RWPE2 (cell line): ENCODE data around the gene RB1.
"Not testable (repeated sequence)": the region's sequence is repeated elsewhere in the genome, so short reads cannot be mapped to it uniquely, and the experiment has no call there.

Experiments
- ATAC-seq: fragments of 200-7000 bp; cut with Tn5 transposase; 3 replicates; pipeline ENCODE4 v1.9.1; 2021; ENCODE audit warnings: low read depth
- DNase-seq: peaks from one replicate; pipeline ENCODE4 v3.0.0-alpha.2; 2020; ENCODE audit warnings: low spot score
- H3K27ac ChIP-seq: fragments of 450-650 bp; 2 replicates; pipeline ENCODE4 v1.5.1; 2017; ENCODE audit warnings: mild to moderate bottlenecking; ENCODE audit not compliant: poor library complexity, severe bottlenecking
- H3K27me3 ChIP-seq: fragments of 250-450 bp; sonication (Bioruptor Pico); 2 replicates; pipeline ENCODE4 v1.5.1; 2021; ENCODE audit warnings: mild to moderate bottlenecking, moderate library complexity; ENCODE audit not compliant: insufficient read depth, poor library complexity, severe bottlenecking
- H3K36me3 ChIP-seq: fragments of 250-450 bp; sonication (Bioruptor Pico); 2 replicates; pipeline ENCODE4 v1.5.1; 2020; ENCODE audit warnings: low read depth, mild to moderate bottlenecking, moderate library complexity
- H3K4me1 ChIP-seq: fragments of 250-450 bp; sonication (Bioruptor Pico); 2 replicates; pipeline ENCODE4 v1.5.1; 2021; ENCODE audit warnings: mild to moderate bottlenecking, moderate library complexity; ENCODE audit not compliant: insufficient read depth, poor library complexity, severe bottlenecking
- H3K4me3 ChIP-seq: fragments of 250-450 bp; sonication (Bioruptor Pico); 2 replicates; pipeline ENCODE4 v1.5.1; 2021; ENCODE audit warnings: mild to moderate bottlenecking, moderate library complexity; ENCODE audit not compliant: severe bottlenecking
- H3K9me3 ChIP-seq: fragments of 250-450 bp; sonication (Bioruptor Pico); 2 replicates; pipeline ENCODE4 v1.5.1; 2021; ENCODE audit warnings: mild to moderate bottlenecking, moderate library complexity; ENCODE audit not compliant: severe bottlenecking
- TF ChIP-seq, protein P1 (sequence below): fragments of 450-650 bp; IDR thresholded peaks from one replicate; pipeline ENCODE4 v1.5.1; 2017; ENCODE audit warnings: mild to moderate bottlenecking, moderate library complexity; ENCODE audit not compliant: poor library complexity, severe bottlenecking

RB1 gene

DNA sequence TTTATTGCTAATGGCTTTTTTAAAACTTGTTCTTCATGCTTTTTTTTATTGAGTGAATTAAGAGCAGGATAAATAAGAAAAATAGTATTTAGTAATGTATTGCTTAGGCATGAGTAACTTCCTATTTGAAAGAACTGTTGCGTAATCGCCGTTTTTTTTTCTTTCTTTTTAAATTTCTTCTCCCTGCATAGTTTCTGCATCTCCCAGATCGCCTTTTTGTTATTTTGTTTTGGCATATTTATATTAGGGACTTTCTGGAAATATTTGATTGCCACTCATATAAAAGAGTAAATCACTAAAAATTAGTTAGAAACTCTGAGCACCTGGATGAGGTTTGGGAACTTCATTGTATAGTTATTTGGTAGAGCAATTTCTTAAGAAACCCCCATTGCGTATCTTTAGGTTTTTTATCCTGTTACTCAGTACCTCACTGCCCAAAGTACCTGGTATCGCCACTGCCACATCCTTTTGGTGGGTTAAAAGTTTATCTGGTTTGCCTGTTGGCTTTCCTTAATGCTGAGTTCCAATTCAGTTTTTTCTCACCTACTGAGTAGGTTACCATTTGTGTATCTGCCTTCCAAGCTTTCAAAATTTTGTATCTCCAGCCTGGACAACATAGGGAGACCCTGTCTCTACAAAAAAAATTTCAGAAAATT is 145.5 kb downstream of the RB1 start:
- DNase-seq (no peak), ATAC-seq (0 out of 3 replicates have a peak, but pooled peaks have one; percentile 25)
- H3K36me3 ChIP-seq, result peaks cover 9% of the 10 kb centered on the region
- H3K27me3 ChIP-seq, result no peaks in the 10 kb centered on the region
- no peak overlapping the region for H3K4me3 ChIP-seq
- H3K4me1 ChIP-seq, result peaks cover 30% of the 10 kb centered on the region
- TF ChIP-seq, protein P1, sequence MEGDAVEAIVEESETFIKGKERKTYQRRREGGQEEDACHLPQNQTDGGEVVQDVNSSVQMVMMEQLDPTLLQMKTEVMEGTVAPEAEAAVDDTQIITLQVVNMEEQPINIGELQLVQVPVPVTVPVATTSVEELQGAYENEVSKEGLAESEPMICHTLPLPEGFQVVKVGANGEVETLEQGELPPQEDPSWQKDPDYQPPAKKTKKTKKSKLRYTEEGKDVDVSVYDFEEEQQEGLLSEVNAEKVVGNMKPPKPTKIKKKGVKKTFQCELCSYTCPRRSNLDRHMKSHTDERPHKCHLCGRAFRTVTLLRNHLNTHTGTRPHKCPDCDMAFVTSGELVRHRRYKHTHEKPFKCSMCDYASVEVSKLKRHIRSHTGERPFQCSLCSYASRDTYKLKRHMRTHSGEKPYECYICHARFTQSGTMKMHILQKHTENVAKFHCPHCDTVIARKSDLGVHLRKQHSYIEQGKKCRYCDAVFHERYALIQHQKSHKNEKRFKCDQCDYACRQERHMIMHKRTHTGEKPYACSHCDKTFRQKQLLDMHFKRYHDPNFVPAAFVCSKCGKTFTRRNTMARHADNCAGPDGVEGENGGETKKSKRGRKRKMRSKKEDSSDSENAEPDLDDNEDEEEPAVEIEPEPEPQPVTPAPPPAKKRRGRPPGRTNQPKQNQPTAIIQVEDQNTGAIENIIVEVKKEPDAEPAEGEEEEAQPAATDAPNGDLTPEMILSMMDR, result no peak
- peak overlapping the region; percentile 76 for H3K27ac ChIP-seq
- no peaks in the 10 kb centered on the region for H3K9me3 ChIP-seq

DNA sequence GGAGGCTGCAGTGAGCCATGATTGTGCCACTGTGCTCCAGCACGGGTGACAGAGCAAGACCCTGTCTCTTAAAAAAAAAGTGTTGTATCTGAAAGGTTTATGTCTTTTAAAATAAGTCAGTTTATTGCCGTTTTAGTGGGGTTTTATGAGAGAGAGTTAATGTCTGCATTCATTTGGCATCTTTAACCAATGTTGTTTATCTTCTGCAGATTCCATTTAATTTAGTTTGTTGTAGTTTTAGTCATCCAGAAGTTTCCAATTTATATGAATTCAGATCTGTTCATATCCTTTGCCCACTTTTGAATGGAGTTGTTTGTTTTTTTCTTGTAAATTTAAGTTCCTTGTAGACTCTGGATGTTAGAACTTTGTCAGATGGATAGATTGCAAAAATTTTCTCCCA is 146.1 kb downstream of the RB1 start:
- Histone ChIP-seq H3K4me1 (peaks cover 30% of the 10 kb centered on the region), H3K36me3 (peaks cover 12% of the 10 kb centered on the region), H3K27me3 (no peaks in the 10 kb centered on the region), H3K27ac (peak overlapping the region; percentile 76), H3K9me3 (no peaks in the 10 kb centered on the region), H3K4me3 (no peak overlapping the region)
- no peak for ATAC-seq
- DNase-seq, result no peak
- TF ChIP-seq, protein P1, result no peak

DNA sequence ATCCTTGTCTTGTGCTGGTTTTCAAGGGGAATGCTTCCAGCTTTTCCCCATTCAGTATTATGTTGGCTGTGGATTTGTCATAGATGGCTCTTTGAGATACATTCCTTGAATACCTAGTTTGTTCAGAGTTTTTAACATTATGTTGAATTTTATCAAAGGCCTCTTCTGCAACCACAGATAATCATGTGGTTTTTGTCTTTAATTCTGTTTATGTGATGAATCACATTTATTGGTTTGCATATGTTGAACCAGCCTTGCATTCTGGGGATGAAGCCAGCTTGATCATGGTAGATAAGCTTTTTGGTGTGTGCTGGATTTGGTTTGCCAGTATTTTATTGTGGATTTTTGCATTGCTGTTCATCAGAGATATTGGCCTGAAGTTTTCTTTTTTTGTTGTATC is 147.6 kb downstream of the RB1 start:
- peaks cover 24% of the 10 kb centered on the region for H3K36me3 ChIP-seq
- H3K4me1 ChIP-seq, result peaks cover 26% of the 10 kb centered on the region
- not testable (repeated sequence) for H3K27ac ChIP-seq, H3K27me3 ChIP-seq, DNase-seq, ATAC-seq, H3K9me3 ChIP-seq, H3K4me3 ChIP-seq

DNA sequence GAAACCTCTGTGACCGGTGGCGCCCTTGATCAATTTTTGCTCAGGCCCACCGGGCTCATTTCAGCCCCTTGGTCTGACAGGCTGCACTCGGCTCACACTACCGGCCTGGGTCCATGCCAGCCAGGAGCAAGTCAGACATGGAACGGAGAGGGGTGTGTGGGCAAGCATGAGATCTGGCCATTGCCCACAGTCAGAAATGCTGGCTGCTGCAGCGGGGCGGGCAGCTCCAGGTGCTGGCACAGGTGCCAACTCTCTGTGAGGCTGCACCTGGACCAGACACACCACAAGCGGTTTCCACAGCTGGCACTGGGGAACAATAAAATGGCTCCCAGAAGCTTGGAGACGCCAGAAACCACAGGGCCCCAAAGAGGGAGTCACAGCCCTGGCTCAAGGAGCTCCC is 153.0 kb downstream of the RB1 start:
- Histone ChIP-seq H3K36me3 (peaks cover 40% of the 10 kb centered on the region), H3K9me3 (no peaks in the 10 kb centered on the region), H3K27me3 (no peaks in the 10 kb centered on the region), H3K4me1 (no peaks in the 10 kb centered on the region), H3K4me3 (no peak overlapping the region), H3K27ac (no peak overlapping the region)
- ATAC-seq (no peak), DNase-seq (no peak)
- TF ChIP-seq, protein P1, result no peak

DNA sequence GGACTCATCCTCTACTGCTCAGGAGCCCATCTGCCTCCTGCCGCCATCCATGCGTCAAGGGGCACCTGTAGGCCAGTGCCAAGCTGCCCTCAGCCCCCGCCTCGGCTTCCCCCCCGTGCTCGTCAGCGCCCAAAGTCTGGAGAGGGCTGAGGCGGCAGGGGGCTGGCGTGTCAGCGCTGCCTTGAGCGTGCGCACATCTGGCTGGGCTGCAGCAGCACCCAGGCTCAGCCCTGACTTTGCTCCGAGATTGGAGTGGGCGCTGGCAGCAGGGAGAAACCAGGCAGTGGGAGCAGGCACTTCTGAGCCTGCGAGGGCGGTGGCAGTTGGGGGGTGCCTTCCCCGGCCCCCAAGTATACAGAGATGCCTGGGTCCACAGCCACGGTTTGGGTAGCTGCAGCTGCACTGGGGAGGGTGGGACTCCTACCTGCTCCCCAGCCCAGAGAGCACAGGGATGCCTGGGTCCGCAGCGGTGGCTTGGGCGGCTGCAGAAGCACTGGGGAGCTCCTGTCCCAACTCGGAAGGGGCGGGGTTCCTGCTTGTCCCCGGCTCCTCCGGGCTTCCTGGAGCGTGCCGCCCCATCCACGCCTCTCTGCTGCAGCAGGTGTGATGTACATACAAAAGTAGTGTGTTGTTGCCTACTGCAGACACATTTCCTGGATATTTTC is 154.2 kb downstream of the RB1 start:
- DNase-seq (no peak), ATAC-seq (no peak)
- H3K4me1 ChIP-seq, result no peaks in the 10 kb centered on the region
- H3K27me3 ChIP-seq, result no peaks in the 10 kb centered on the region
- no peak overlapping the region for H3K27ac ChIP-seq
- H3K36me3 ChIP-seq, result peaks cover 40% of the 10 kb centered on the region
- TF ChIP-seq, protein P1, result no peak
- no peaks in the 10 kb centered on the region for H3K9me3 ChIP-seq
- no peak overlapping the region for H3K4me3 ChIP-seq
